Measurements from ENCODE around the gene PRKCB. TPM values are rescaled to one million over a fixed set of nuclear protein-coding genes. Genes with fewer than 3 reads are reported as not detected.

The PRKCB gene
- total and polyA plus RNA-seq, 7 donors = 0.13 to 1.5 (median 0.83) TPM

GRCh38 chr16:24075931-24076716 lies 240.3 kb downstream of the PRKCB start:
- DNase-seq = no peak
- Histone ChIP-seq H3K27me3 (ENCODE audit: insufficient read depth in 3 of 3, low read length in 2 of 3) (no peaks in the 10 kb centered on the region), H3K4me3 (no peak overlapping the region), H3K27ac (no peak overlapping the region), H3K36me3 (ENCODE audit: insufficient read depth in 1 of 2, low read depth in 1 of 2) (no peaks in the 10 kb centered on the region), H3K9me3 (no peaks in the 10 kb centered on the region), H3K4me1 (no peaks in the 10 kb centered on the region)
- intact Hi-C loops (cut with DNase I) = no loop called here
- TF ChIP-seq CTCF (IDR thresholded peaks at IDR 0.05) = no peak
- ATAC-seq = no peak
- 33 to 40% (median 39%) methylated on average over 6 of the region's 6 CpGs for WGBS, 3 donors

GRCh38 chr16:24077292-24077691 lies 241.5 kb downstream of the PRKCB start:
- Histone ChIP-seq H3K36me3 (ENCODE audit: insufficient read depth in 1 of 2, low read depth in 1 of 2) (no peaks in the 10 kb centered on the region), H3K4me3 (no peak overlapping the region), H3K9me3 (no peaks in the 10 kb centered on the region), H3K27me3 (ENCODE audit: insufficient read depth in 3 of 3, low read length in 2 of 3) (no peaks in the 10 kb centered on the region), H3K4me1 (no peaks in the 10 kb centered on the region), H3K27ac (no peak overlapping the region)
- ATAC-seq = no peak
- intact Hi-C loops (cut with DNase I) = no loop called here
- DNase-seq = no peak
- 82 to 90% (median 87%) methylated on average over 1 of the region's 1 CpG for WGBS, 3 donors
- no peak for TF ChIP-seq CTCF (IDR thresholded peaks at IDR 0.05)

- no peak for TF ChIP-seq CTCF (IDR thresholded peaks at IDR 0.05)
- 66 to 71% (median 68%) methylated on average over 8 of the region's 8 CpGs for WGBS, 3 donors
- Histone ChIP-seq H3K4me3 (no peak overlapping the region), H3K4me1 (no peaks in the 10 kb centered on the region), H3K27ac (no peak overlapping the region), H3K9me3 (no peaks in the 10 kb centered on the region), H3K27me3 (ENCODE audit: insufficient read depth in 3 of 3, low read length in 2 of 3) (no peaks in the 10 kb centered on the region), H3K36me3 (ENCODE audit: insufficient read depth in 1 of 2, low read depth in 1 of 2) (no peaks in the 10 kb centered on the region)
- no peak for ATAC-seq
- intact Hi-C loops (cut with DNase I) = no loop called here
- DNase-seq = no peak
Measured at GRCh38 chr16:24077966-24078365, 242.2 kb downstream of the PRKCB start.

GRCh38 chr16:24085666-24086065 lies 249.9 kb downstream of the PRKCB start:
- Histone ChIP-seq H3K36me3 (ENCODE audit: insufficient read depth in 1 of 2, low read depth in 1 of 2) (no peaks in the 10 kb centered on the region), H3K9me3 (no peaks in the 10 kb centered on the region), H3K4me3 (no peak overlapping the region), H3K27me3 (ENCODE audit: insufficient read depth in 3 of 3, low read length in 2 of 3) (no peaks in the 10 kb centered on the region), H3K27ac (no peak overlapping the region), H3K4me1 (no peaks in the 10 kb centered on the region)
- TF ChIP-seq CTCF (IDR thresholded peaks at IDR 0.05) = no peak
- DNase-seq (no peak), ATAC-seq (no peak)
- 29 to 46% (median 31%) methylated on average over 5 of the region's 5 CpGs for WGBS, 3 donors
- intact Hi-C loops (cut with DNase I) = no loop called here
